Sigmoid colon (tissue), 7 donors: ENCODE data around the gene PCDHAC2. TPM values are rescaled to one million over a fixed set of nuclear protein-coding genes. Genes with fewer than 3 reads are reported as not detected.
A peak's percentile ranks its signal among the peaks of the same experiment; 100 is the strongest.

ENCODE experiments used
- DNase-seq: peaks from one replicate; pipeline ENCODE4 v3.0.0-alpha.2; 2019
- H3K27ac ChIP-seq, 4 donors: fragments of 200-600 bp; sonication (generic); one replicate each; pipeline ENCODE4 v1.5.1; 2016 to 2019; ENCODE audit warnings: mild to moderate bottlenecking in 1 of 4
- H3K27me3 ChIP-seq, 3 donors: fragments of 200-600 bp; sonication (generic); one replicate each; pipeline ENCODE4 v1.5.1; 2019; ENCODE audit warnings: mild to moderate bottlenecking in 1 of 3
- H3K36me3 ChIP-seq, 4 donors: fragments of 200-600 bp; sonication (generic); one replicate each; pipeline ENCODE4 v1.5.1; 2016 to 2019
- H3K4me1 ChIP-seq, 4 donors: fragments of 200-600 bp; sonication (generic); one replicate each; pipeline ENCODE4 v1.5.1; 2017 to 2019
- H3K4me3 ChIP-seq, 4 donors: fragments of 200-600 bp; sonication (generic); one replicate each; pipeline ENCODE4 v1.5.1; 2017 to 2019; ENCODE audit warnings: mild to moderate bottlenecking in 2 of 4, moderate library complexity in 1 of 4
- H3K9me3 ChIP-seq, 4 donors: fragments of 200-600 bp in 3 of 4; sonication (generic) in 3 of 4; one replicate each; pipeline versions ENCODE4 v1.5.1 to v1.6.1; 2013 to 2019
- EP300 ChIP-seq, 4 donors: sonication (generic); formaldehyde crosslinking; IDR thresholded peaks; one replicate each; pipeline ENCODE4 v1.6.1; 2017; ENCODE audit warnings: antibody characterized with exemption in 4 of 4
- POLR2A ChIP-seq, 2 donors: fragments of 450-650 bp; IDR thresholded peaks; one replicate each; pipeline ENCODE4 v1.6.1; 2016; ENCODE audit warnings: antibody characterized with exemption in 2 of 2, mild to moderate bottlenecking in 2 of 2, moderate library complexity in 2 of 2
- POLR2AphosphoS5 ChIP-seq, 4 donors: sonication (generic); formaldehyde crosslinking; IDR thresholded peaks; one replicate each; pipeline ENCODE4 v1.6.1; 2017; ENCODE audit warnings: antibody characterized with exemption in 4 of 4
- WGBS, 2 donors: extraction: QIAGEN DNeasy Blood & Tissue Kit; methylation state at CpG; one replicate each; pipeline ENCODE4 v1.1.7; 2013; 5-methylcytosine and 5-hydroxymethylcytosine counted together
- intact Hi-C: fragments of 100-400 bp; cut with DNase I; formaldehyde crosslinking; loops from one replicate; pipeline ENCODE4 v1.15.1; 2023
- polyA plus RNA-seq, 3 donors: library from polyadenylated mRNA; stranded (reverse); fragments of 200-250 nt; gene quantifications; one replicate each; pipeline ENCODE4 v1.2.3, GENCODE V29; 2013
- total RNA-seq, 4 donors: library from RNA; depleted of rRNA; stranded (reverse); fragments of >200 nt; gene quantifications; one replicate each; pipeline ENCODE4 v1.1.0, GENCODE V29; 2016
- TF ChIP-seq, protein P1 (sequence below), 4 experiments: fragments of 450-650 bp in 3 of 4; fragments of 200-600 bp in 1 of 4; IDR thresholded peaks; one replicate each; pipeline ENCODE4 v1.5.1; 2016 to 2019; ENCODE audit warnings: antibody characterized with exemption in 4 of 4, mild to moderate bottlenecking in 3 of 4, moderate library complexity in 2 of 4
- donor health status: healthy with polysubstance abuse.
- donor health status: Bipolar disorder and iron deficiency.
- donor health status: healthy.

Gene PCDHAC2
- total and polyA plus RNA-seq, 7 donors, result 0.66 to 3.0 (median 2.1) TPM; not detected in 2

DNA sequence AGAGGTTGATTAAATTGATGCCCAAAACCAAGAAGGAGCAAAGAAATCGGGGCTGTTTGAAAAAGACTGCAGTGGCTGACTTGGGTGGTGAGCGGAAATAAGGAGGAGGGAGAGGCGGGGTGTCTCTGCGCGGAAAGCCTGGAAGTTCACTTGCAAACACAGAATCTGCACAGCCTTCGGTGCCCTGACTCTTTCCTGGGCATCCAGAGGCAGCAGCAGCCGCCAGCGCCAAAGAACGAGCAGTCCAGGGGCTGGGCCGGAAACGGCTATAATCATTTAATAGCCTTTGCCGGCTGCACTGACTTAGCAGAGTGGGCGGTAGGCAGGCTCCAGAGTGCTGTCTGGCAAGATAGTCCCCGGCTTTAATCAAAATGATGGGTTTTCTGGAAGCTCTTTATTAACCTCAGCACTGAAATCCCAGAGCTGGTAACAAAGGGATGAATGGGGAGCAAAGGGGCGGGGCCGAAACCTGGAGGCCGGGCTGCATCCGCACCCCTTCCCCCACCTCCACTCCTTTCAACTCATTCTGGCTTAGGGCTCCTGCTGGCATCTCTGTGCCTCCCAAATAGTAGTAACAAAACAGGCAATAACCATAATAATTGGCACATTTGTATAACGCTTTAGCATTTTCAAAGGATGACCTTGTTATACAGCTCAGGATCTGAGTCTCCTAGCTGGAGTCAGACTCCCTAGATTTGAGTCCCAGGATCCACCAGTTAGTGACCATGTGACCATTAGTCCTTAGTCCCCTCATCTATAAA is 35.7 kb downstream of the PCDHAC2 start:
- WGBS, 2 donors, result 5 to 13% methylated on average over 19 of the region's 19 CpGs
- peaks cover 0 to 29% (median 14%) of the 10 kb centered on the region in 3 donors for H3K27me3 ChIP-seq
- H3K36me3 ChIP-seq, result no peaks in the 10 kb centered on the region
- TF ChIP-seq EP300 (IDR thresholded peaks at IDR 0.05) (no peak), POLR2A (IDR thresholded peaks at IDR 0.05) (no peak), POLR2AphosphoS5 (IDR thresholded peaks at IDR 0.05) (no peak)
- TF ChIP-seq, protein P1, sequence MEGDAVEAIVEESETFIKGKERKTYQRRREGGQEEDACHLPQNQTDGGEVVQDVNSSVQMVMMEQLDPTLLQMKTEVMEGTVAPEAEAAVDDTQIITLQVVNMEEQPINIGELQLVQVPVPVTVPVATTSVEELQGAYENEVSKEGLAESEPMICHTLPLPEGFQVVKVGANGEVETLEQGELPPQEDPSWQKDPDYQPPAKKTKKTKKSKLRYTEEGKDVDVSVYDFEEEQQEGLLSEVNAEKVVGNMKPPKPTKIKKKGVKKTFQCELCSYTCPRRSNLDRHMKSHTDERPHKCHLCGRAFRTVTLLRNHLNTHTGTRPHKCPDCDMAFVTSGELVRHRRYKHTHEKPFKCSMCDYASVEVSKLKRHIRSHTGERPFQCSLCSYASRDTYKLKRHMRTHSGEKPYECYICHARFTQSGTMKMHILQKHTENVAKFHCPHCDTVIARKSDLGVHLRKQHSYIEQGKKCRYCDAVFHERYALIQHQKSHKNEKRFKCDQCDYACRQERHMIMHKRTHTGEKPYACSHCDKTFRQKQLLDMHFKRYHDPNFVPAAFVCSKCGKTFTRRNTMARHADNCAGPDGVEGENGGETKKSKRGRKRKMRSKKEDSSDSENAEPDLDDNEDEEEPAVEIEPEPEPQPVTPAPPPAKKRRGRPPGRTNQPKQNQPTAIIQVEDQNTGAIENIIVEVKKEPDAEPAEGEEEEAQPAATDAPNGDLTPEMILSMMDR (IDR thresholded peaks at IDR 0.05), result no peak
- DNase-seq, result no peak
- H3K27ac ChIP-seq, result no peak overlapping the region
- peaks cover 0 to 13% (median 7%) of the 10 kb centered on the region in 4 donors for H3K4me1 ChIP-seq
- intact Hi-C loops, result no loop called here
- H3K9me3 ChIP-seq, result no peaks in the 10 kb centered on the region
- H3K4me3 ChIP-seq, result peak overlapping the region in 3 of 4 donors; percentile 10 to 28 (median 27)

DNA sequence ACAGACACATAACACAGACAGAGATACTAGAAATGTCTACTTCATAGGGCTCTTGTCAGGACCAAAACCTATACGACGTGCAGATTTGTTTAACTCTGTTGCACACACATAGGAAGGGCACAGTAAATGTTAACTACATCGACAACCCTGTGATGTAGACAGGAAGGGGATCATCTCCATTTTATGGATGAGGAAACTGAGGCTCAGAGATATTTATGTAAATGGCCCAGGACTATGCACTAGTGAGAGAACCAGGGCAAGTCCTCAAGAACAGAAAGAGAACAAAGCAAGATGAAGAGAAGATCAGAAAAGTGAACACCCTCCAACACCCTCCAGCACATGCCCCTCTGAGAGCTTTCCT is 36.3 kb downstream of the PCDHAC2 start:
- intact Hi-C loops, result no loop called here
- peaks cover 0 to 13% (median 7%) of the 10 kb centered on the region in 4 donors for H3K4me1 ChIP-seq

DNA sequence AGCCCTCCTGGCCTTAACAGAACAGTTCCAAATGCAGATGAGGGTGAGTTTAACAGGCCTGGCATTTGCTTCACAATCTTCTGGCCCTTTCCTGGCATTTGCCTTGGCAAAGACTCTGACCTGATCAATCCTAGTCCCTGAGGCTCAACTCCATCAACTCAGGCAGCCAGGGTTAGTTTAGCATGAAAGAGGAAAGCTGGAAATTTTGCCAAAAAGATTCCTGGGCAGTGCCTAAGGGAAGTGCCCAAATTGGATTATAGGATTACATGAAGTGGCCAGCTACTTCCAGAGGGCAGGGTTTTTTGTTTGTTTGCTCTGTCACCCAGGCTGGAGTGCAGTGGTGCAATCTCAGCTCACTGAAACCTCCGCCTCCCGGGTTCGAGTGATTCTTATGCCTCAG is 36.8 kb downstream of the PCDHAC2 start:
- H3K27ac ChIP-seq, result no peak overlapping the region
- H3K9me3 ChIP-seq, result no peaks in the 10 kb centered on the region
- H3K27me3 ChIP-seq, result peaks cover 0 to 29% (median 14%) of the 10 kb centered on the region in 3 donors
- H3K36me3 ChIP-seq, result no peaks in the 10 kb centered on the region
- TF ChIP-seq EP300 (IDR thresholded peaks at IDR 0.05), result no peak
- TF ChIP-seq POLR2A (IDR thresholded peaks at IDR 0.05), result no peak
- TF ChIP-seq, protein P1 (IDR thresholded peaks at IDR 0.05), result no peak
- no peak for TF ChIP-seq POLR2AphosphoS5 (IDR thresholded peaks at IDR 0.05)
- WGBS, 2 donors, result 92 to 95% methylated on average over 3 of the region's 3 CpGs
- DNase-seq, result no peak
- H3K4me3 ChIP-seq, result no peak overlapping the region
- H3K4me1 ChIP-seq, result peaks cover 0 to 13% (median 7%) of the 10 kb centered on the region in 4 donors
- intact Hi-C loops, result no loop called here

More for the DNA sequence above, 36.3 kb downstream of the PCDHAC2 start:
- DNase-seq, result no peak
- H3K9me3 ChIP-seq, result no peaks in the 10 kb centered on the region
- no peaks in the 10 kb centered on the region for H3K36me3 ChIP-seq
- no peak overlapping the region for H3K4me3 ChIP-seq
- no peak overlapping the region for H3K27ac ChIP-seq
- no peak for TF ChIP-seq POLR2A (IDR thresholded peaks at IDR 0.05)
- TF ChIP-seq, protein P1 (IDR thresholded peaks at IDR 0.05), result no peak
- no peak for TF ChIP-seq EP300 (IDR thresholded peaks at IDR 0.05)
- no peak for TF ChIP-seq POLR2AphosphoS5 (IDR thresholded peaks at IDR 0.05)
- peaks cover 0 to 29% (median 14%) of the 10 kb centered on the region in 3 donors for H3K27me3 ChIP-seq
- WGBS, 2 donors, result 47 to 56% methylated on average over 3 of the region's 3 CpGs

DNA sequence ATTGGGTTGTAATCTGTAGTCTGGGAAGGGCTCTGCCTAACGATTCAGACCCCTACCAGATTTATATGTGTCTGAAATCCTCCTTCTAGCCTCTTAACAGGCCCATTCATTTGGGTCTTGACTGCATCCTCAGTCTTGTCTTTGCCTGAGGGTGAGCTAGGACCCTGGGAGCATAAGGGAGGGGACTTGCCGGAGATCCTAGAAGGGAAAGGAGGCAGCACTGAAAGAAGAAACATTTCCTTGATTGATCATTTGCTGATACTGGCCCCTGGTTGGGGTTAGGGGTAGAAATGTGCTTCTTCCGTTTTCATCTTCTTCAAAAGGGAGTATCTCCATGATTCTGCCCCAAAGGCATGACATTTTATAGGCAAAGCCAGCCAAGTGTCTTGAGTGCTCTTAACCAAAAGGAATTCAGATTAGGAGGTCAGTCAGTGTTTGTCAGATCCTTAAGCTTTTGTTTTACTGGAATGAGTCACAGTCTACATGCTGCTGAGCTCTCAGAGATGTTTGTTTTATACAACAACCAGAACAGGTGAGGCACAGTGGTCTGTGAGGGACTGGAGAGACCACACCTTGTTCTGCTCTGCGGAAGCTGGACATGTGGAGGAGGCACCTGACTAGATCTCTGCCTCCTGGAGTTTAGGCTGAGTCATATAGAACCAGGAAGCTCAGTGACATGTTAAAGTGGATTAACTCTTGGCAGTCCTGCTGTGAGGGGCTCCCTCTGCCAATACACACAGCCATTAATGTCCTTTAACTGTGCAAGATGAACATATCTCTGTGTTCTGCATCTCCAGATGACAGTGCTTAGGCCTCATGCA is 37.7 kb downstream of the PCDHAC2 start:
- Histone ChIP-seq H3K9me3 (no peaks in the 10 kb centered on the region), H3K4me3 (no peak overlapping the region), H3K4me1 (peaks cover 0 to 13% (median 7%) of the 10 kb centered on the region in 4 donors), H3K27me3 (peaks cover 0 to 28% (median 14%) of the 10 kb centered on the region in 3 donors), H3K36me3 (no peaks in the 10 kb centered on the region), H3K27ac (no peak overlapping the region)
- intact Hi-C loops, result no loop called here
- DNase-seq, result no peak
- TF ChIP-seq, protein P1 (IDR thresholded peaks at IDR 0.05), result no peak
- TF ChIP-seq EP300 (IDR thresholded peaks at IDR 0.05) (no peak), POLR2A (IDR thresholded peaks at IDR 0.05) (no peak)
- WGBS, 2 donors, result 29% methylated on average over 4 of the region's 4 CpGs
